ENCODE results near the gene UBN1.

The UBN1 gene

GRCh38 chr16:4865231-4865860, 18.1 kb downstream of the UBN1 start:
- no peak for DNase-seq

- DNase-seq = no peak
These were observed 19.3 kb downstream of the UBN1 start for GRCh38 chr16:4866586-4866985.

GRCh38 chr16:4868026-4868425, 20.7 kb downstream of the UBN1 start:
- DNase-seq = no peak

GRCh38 chr16:4868535-4868934, 21.3 kb downstream of the UBN1 start:
- DNase-seq = no peak

GRCh38 chr16:4869147-4869805, 22.0 kb downstream of the UBN1 start:
- DNase-seq = no peak

GRCh38 chr16:4870138-4870671, 22.9 kb downstream of the UBN1 start:
- no peak for DNase-seq

GRCh38 chr16:4871071-4871470, 23.8 kb downstream of the UBN1 start:
- no peak for DNase-seq

GRCh38 chr16:4873091-4873490, 25.8 kb downstream of the UBN1 start:
- DNase-seq = no peak

- DNase-seq = no peak
These were observed 27.4 kb downstream of the UBN1 start for GRCh38 chr16:4874666-4875065.

- DNase-seq = no peak
These were observed 29.5 kb downstream of the UBN1 start for GRCh38 chr16:4876646-4877379.

- no peak for DNase-seq
These were observed 30.1 kb downstream of the UBN1 start for GRCh38 chr16:4877380-4877685.

- no peak for DNase-seq
These were observed 31.8 kb downstream of the UBN1 start for GRCh38 chr16:4879049-4879448.

- no peak for DNase-seq
These were observed 32.8 kb downstream of the UBN1 start for GRCh38 chr16:4880006-4880580.

- DNase-seq = no peak
These were observed 34.8 kb downstream of the UBN1 start for GRCh38 chr16:4882000-4882632.

GRCh38 chr16:4882633-4883285, 35.5 kb downstream of the UBN1 start:
- no peak for DNase-seq

- no peak for DNase-seq
These were observed 36.2 kb downstream of the UBN1 start for GRCh38 chr16:4883501-4883900.

GRCh38 chr16:4884209-4884608, 36.9 kb downstream of the UBN1 start:
- DNase-seq = no peak

GRCh38 chr16:4884972-4885874, 37.9 kb downstream of the UBN1 start:
- no peak for DNase-seq

- no peak for DNase-seq
These were observed 38.9 kb downstream of the UBN1 start for GRCh38 chr16:4886151-4886550.

- no peak for DNase-seq
These were observed 41.3 kb downstream of the UBN1 start for GRCh38 chr16:4888428-4889135.

GRCh38 chr16:4890026-4890425, 42.7 kb downstream of the UBN1 start:
- no peak for DNase-seq

Measured in activated T-cell treated with anti-CD3 and anti-CD28 coated beads, Interleukin-2, amount 50 U/mL, for 1 hour (primary cell).